Measurements from ENCODE around the gene PHF2.

- TF ChIP-seq CTCF (IDR thresholded peaks at IDR 0.05) (no peak), MAX (CRISPR knock-in tag; IDR thresholded peaks at IDR 0.05) (no peak), AFF4 (CRISPR knock-in tag; IDR thresholded peaks at IDR 0.05; ENCODE audit: borderline replicate concordance) (no peak), ZNF423 (CRISPR knock-in tag; IDR thresholded peaks at IDR 0.05) (no peak), USF2 (CRISPR knock-in tag; IDR thresholded peaks at IDR 0.05) (no peak), IRF1 (CRISPR knock-in tag; IDR thresholded peaks at IDR 0.05) (no peak)
These were observed 38.6 kb downstream of the PHF2 start for GRCh38 chr9:93614830-93615468.
